Measurements from ENCODE around the gene ANO6. TPM values are rescaled to one million over a fixed set of nuclear protein-coding genes. Genes with fewer than 3 reads are reported as not detected.

ANO6 gene
- total RNA-seq, 2 experiments from 2014 or later = 18.2 to 18.9 TPM

DNA sequence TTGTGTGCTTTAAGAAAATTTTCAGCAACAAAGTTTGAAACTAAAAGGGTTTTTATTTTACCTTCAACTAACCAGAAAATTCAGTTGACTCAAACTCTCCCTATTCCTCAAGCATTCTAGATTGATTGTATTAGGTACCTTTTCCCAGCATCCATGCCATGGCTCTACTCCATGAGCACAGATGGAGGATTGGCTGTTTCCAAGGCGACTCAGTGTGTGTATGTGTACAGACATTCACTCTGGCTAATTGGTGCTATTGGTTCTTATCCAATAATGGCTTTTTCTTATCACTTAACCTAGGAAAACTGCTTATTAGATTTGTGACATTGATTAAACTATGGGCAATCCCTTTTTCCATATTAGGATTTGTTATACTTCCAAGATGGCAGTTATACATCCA is 202.6 kb downstream of the ANO6 start:
- CTCF ChIA-PET = no interaction called here
- POLR2A ChIA-PET = no interaction called here

DNA sequence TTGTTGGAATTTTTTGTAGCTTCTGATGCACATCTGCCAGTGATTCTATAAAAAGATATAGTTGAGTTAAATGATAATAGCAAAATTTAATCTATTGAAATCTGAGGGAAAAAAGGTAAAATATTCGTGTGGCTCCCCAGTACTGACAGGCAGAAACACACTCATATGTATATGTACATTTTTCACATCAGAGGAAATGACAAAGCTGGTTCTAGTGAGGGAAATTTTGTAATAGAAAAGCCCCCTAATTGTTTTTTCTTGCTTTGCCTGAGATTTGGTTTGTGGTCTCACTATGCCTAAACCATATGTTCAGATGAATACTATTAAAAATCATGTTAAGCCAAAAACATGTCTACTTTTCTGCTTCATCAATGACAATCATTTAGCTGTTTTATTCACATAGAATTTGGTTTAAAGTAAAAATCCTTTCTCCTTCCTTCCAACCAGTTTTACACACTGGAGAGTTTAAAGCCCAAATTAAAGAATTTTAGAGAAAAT is 203.5 kb downstream of the ANO6 start:
- POLR2A ChIA-PET = interaction anchor here (0.6 kb wide), 1 partner anchor 228 kb away, joined by 5 read pairs; no protein-coding TSS in a partner anchor
- CTCF ChIA-PET = no interaction called here

DNA sequence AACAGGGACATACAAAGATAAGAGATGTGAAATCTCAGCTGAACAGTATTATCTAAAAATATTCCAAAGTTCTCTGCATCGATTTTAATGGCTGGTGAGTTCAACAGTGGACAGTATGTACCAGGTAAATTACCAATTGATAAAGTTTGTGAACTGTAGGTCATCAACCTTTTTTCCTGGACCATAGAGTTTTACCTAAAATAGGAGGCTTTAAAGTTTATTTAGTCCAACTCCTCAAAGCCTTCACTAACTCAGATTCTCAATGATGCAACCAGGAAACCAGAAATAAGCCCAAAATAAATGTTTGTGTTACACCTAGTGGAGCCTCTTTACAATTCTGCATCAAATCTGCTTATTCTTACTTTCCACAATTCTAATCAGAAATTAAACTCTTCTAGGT is 205.8 kb downstream of the ANO6 start:
- POLR2A ChIA-PET = no interaction called here
- CTCF ChIA-PET = no interaction called here

DNA sequence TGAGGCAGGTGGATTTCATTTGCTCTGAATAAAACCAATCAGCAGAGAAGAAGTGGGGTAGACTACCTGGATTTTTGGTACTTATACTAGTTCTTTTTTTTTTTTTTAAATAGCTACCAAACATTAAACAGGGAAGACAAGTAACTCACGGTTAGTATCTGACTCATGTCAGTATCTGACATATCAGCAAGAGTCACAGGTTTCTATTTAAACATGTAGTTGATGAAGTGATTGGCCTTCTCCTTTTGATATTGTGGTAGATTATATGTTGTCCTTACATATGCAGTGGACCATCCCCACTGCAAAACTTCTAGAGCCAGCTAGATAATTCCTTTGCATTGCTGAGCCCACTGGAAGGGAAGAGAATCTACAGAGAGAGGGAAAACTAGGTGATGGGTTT is 208.0 kb downstream of the ANO6 start:
- CTCF ChIA-PET = interaction anchor here (0.6 to 0.8 kb wide), 2 partner anchors 199 to 253 kb away, joined by 3 to 4 read pairs; no protein-coding TSS in a partner anchor
- POLR2A ChIA-PET = no interaction called here

DNA sequence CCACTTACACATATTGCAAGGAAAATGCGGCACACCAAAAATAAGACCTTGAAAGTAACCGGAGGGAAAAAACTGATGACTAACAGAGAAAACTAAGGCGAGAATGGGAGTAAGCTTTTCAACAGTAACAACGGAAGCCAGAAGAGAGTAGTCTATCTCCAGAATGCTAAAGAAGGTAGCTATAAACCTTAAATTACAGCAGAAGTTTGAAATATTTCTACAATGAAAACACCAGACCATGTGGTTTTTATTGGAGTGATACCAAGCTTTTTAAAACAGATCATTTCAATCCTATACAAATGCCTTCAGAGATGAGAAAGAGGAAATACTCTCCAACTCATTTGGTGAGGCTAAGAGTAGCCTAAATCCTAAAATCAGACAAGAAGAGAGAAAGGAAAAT is 209.5 kb downstream of the ANO6 start:
- ChIA-PET POLR2A (no interaction called here), CTCF (no interaction called here)

DNA sequence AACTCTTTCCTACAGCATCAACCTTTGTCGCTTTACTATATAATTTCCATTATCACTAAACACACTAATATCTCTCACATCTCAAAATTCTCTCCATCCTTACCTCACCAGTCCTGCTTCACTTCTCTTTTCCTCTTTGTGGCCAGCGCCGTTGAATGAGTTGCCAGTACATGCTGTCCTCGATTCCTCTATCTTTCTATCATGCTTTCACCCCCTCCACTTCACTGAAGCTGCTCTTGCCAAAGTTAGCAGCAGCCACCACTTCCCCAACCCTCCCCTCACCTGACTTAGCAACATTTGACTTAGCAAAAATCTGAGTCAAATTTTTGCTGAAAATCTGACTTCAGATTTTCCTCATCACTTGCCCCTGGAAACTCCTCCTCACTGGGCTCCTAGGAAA is 210.4 kb downstream of the ANO6 start:
- ChIA-PET CTCF (no interaction called here), POLR2A (no interaction called here)

DNA sequence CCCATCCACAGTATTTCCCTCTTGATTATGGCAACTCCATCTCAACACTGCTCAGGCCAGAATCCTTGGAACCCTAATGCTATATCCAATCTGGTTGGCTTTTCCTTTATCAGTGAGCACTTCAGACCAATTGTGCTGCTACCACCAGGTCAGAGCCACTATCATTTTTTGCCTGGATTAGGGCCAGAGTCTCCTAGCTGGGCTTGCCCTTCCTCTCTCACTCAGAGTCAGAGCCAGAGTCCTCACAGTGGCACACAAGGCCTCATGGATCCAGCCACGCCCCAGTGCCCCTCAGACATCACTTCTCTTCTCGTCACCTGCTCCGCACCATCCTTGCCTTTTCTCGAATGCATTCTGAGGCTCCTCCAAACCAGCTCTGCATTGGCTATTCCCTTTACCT is 211.1 kb downstream of the ANO6 start:
- ChIA-PET CTCF (no interaction called here), POLR2A (no interaction called here)

DNA sequence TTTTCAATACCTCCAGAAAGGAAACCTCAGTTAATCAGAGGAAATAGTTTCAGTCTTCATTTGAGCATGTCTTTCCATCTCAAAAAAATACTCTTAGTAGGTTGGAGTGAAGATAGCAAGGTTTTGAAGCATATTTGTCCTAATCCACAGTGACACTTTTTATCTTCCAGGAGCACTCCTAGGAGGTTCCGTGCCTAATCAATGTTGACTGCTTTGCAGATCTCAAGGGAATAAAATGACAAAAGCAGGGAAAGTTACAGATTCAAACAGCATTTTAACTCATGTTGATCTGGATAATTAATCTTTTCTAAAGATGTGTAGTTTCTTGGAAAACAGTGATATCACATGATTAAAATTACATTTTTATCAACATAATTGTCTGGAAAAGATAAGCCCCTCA is 213.9 kb downstream of the ANO6 start:
- POLR2A ChIA-PET = no interaction called here
- CTCF ChIA-PET = no interaction called here

DNA sequence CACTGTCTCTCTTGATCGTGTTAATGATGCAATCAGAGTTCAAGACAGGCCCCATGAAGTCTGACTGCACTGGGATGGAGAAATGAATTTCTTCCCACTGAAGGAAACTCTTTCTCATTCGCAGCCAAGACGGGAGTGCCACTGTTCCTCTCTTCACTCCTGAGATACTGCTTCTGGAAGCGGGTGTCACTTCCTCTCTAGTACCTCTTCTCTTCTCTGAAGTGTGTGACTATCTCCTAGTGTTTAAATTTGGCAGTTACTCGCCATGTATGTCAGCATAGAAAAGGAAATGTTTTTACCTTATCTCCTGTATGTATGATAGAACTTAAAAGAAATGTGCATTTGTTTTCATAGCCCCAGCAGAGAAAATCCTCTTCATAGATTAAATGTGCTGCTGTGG is 215.2 kb downstream of the ANO6 start:
- ChIA-PET POLR2A (no interaction called here), CTCF (no interaction called here)

DNA sequence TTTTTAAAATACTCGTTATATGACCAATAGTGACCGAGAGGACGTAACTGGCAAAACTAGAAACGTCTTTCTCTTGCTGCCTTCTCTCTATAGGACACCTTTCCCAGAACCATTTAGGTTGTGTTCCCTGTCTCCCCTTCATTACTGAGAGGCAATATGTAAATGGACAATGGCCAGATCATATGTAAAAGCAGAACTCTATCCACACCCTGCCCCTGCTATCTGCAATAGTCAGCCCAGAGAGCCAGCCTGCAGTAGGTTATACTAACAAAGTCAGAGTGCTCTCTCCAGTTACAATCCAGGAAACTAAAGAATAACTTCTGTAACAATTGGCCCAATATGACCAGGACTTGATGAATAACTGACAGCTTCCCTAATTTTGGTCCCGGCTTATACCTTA is 216.8 kb downstream of the ANO6 start:
- POLR2A ChIA-PET = no interaction called here
- CTCF ChIA-PET = no interaction called here

DNA sequence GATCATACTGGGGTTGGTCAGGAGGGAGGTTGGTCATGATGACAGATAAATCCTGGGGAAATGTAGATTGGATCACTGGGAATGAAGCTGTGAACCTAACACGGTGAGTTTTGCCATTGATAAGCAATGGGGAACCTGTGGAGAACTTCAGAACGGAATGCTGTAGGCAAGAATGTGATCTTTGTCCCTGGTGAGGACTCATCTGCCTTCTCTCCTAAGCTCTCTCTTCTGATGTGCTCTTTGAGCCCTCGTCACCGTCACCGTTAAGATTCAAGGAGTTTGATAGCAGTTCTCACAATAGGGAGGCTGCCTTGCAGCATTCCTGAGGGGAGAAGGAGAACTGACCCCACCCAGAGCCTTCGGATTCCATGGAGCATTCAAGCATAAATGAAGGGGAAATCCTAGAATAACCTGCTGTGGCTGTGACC is 217.6 kb downstream of the ANO6 start:
- POLR2A ChIA-PET = no interaction called here
- CTCF ChIA-PET = interaction anchor here (0.6 kb wide), 1 partner anchor 127 kb away, joined by 3 read pairs; no protein-coding TSS in a partner anchor

DNA sequence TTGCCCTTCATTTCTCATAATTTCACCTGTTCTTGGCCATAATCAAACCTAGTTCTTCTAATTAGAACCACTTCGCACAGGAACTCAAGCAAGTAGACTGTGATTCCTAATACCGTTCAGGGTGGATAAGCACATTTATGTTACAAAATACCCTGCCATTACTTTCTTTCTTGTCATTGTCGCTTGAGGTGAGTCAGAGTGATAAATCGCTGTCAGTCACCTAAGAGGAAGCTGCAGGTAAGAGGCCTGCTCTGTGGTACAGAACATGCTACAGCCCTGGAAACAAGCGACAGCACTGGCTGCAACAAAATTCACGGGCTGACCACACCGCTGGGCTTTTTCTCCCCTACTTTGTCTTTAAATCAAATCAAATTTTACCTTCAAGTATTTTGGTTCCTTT is 218.2 kb downstream of the ANO6 start:
- ChIA-PET POLR2A (no interaction called here), CTCF (interaction anchor here (0.6 kb wide), 1 partner anchor 127 kb away, joined by 3 read pairs; no protein-coding TSS in a partner anchor)

DNA sequence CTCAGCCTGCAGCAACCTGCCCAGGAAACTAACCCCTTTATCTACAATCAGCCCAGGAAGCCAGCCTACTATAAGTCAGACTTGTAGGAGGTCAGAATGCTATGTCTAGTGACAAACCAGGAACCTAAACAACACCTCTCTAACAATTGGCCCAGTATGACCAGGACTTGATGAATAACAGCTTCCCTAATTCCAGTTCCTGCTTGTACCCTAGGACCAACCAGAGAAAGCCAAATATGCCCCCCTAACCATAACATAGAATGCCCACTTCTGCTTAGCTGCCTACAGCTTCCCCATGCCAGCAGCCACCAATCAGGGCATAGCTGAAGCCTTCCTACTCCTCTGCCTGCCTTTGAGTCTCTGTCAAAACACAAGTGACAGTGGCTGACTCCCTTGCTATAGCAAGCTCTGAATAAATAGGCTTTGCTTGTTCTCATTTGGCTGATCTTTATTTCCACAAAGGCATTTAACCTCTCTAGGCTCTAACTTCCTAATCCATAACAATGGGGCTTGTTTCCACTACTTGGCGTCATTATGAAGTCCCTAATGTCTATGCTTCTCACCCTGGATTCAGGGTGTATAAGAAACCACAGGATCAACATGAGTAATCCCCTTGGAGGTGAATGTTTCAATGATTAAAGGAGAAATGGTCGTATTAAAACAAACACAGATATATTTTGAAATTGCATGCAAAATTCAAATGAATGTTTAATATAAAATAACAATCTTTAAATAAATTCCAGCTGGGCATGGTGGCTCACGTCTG is 220.2 kb downstream of the ANO6 start:
- ChIA-PET POLR2A (no interaction called here), CTCF (no interaction called here)

DNA sequence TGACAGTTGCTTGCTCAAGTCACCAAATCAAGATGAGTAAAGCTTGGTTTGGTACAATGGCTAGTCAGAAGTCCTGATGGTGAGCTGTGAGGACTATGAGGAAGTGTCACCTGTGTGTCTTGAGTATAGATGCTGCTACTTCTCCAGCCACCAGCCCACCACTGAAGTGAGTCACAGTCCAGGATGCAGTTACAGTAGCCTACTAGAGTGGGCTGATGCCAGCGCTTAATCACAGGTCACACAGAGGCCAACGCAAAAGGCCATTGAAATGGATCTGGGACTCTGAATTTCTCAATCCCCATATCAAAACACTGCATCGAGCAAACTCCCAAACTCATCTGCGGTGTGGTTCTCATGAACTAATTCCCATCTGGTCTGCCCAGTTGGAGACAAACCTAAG is 223.1 kb downstream of the ANO6 start:
- ChIA-PET CTCF (no interaction called here), POLR2A (no interaction called here)

DNA sequence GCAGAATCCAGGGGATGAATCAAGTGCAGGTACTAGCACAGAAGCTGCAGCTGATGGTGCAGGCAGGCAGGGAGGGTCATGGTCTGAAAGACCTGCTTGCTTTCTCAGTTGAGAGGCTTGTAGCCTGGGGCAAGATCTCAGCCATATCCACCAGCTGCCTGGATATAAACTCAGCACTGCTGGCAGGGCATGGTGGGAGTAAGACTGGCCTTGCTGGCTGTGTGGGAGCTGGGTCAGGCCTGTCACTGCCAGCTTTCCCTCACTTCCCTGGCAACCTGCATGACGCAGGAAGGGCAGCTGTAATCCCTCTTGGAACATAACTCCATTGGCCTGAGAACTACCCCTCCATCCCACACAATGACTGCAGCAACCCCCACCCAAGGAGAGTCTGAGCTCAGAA is 230.1 kb downstream of the ANO6 start:
- POLR2A ChIA-PET = interaction anchor here (0.6 kb wide), 1 partner anchor 35 kb away, joined by 3 read pairs; no protein-coding TSS in a partner anchor
- CTCF ChIA-PET = no interaction called here

DNA sequence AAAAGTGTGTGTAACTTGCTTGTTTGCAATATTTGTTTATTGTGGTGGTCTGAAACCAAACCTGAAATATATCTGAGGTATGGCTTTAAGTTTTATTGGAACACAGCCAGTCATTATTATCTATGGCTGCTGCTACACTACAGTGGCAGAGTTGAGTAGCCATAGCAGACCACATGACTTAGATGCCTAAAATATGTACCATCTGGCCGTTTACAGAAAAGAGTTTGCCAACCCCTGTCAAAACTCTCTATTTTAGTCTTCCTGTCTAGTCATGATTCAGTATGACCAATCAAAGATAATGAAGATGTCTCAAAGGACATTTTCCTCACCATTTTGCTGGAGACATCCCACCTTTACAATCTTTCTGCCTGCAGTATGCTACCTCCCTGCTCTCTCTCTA is 242.3 kb downstream of the ANO6 start:
- POLR2A ChIA-PET = no interaction called here
- CTCF ChIA-PET = no interaction called here

DNA sequence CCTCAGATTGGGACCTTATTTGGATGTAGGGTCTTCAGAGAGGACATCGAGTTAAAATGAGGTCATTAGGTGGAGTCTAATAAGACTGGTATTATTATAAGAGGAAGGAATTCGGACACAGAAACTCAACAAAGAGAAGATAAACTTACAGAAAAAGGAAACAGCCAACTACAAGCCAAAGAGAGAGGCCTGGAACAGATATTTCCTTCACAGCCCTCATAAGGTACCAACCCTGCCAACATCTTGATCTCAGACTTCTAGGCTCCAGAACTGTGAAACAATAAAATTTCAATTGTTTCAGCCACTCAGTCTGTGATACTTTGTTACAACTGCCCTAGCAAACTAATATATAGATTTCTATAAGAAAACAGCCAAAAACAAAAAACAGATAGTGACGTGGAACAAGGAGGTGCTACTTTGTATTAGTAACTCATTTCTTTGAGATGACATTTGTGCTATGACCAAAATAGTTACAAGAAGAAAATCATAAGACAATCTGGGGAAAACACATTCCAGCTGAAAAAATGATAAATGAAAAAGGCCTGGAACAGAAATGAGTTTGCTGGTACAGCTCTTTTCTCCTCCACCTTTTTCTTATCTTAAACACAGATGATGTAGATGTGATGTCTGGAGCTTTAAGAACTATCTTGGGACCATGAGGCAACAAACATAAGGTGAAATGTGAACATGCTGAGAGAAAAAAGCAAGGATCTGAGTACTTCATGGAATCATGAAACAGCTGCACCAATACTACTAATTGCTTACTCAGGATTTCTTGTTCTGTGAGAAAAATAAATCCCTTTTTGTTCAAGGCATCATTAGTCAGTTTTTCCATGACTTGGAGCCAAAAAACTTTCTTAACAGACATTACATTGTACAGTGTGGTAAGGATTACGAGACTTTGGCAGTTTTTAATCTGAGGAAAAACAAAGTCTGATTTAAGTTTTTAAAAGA is 243.2 kb downstream of the ANO6 start:
- ChIA-PET POLR2A (no interaction called here), CTCF (no interaction called here)

DNA sequence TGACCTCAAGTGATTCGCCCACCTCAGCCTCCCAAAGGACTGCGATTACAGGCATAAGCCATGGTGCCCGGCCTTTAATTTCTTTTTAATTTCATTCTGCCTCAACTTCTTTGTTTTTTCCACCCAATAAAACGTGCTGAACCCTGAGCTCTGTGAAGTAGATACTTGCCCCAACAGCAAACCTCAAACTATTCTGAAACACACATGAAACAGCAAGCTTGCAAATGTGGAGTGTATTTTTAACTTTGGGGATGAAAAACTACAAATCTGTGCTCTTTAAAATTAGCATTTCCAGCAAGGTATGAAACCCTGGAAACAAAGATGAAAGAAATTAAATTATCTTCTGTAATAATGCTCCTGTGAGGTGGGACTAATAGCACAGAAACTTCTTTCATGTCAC is 246.6 kb downstream of the ANO6 start:
- ChIA-PET POLR2A (no interaction called here), CTCF (no interaction called here)

DNA sequence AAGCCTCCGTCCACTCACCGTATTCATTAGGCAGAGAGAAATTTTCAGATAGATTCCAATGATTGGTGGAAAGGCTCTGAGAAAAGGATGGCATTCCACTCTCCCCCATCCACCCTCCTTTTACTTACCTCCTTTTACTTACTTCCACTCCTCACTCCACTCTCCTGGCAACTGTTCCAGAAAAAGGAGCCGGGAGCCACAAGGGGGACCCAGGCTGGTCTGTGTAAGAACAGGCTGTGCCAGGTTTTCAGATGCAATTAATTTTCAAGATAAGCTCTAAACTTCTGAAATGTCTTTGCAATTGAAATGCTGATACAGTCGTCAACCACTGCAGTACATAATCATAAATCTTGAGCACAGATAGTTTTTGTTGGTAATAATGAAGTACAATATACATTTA is 248.8 kb downstream of the ANO6 start:
- POLR2A ChIA-PET = no interaction called here
- CTCF ChIA-PET = no interaction called here

DNA sequence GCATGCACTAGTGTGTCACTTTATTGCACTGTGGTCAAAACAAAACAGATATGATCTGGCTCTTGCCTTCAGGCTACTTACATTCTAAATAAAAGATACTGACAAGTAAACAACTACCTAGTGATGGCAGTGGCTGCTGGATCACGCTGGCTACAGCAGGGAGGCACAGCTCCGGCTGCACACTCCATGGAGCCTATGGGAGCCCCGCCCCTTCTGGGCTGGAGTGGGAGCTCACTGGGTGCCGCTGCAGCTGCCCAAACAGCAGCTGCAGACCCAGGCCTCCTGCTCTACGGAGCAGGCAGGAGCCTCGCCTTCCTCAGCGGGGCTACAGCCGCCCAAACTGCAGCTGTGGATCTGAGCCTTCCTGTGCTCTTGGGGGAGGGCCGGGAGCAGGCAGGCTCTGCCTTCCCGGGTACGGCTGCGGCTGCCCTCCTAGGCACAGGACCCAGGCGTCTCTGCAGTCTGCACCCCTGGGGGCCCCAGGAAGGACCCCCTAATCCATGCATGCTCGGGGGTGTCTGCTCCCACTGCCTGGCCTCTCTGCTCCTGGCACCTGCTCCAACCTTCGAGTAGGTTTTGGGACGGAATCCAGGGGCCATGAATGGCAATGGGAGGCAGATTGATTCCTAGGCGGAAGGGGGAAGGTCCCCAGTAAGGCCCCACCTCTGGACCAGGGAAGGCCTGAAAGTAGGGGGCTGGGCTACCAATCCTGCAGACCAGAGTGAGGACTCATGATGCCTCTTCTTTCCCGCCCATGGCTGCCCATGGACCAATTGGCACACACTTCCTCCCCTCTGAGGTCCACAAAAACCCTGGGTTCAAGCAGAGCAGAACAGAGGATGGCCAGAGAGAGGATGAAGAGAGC is 253.1 kb downstream of the ANO6 start:
- POLR2A ChIA-PET = no interaction called here
- CTCF ChIA-PET = no interaction called here
